ENCODE measurements around the gene GPR32. TPM values are rescaled to one million over a fixed set of nuclear protein-coding genes. Genes with fewer than 3 reads are reported as not detected.
"Not testable (repeated sequence)": the region's sequence is repeated elsewhere in the genome, so short reads cannot be mapped to it uniquely, and the experiment has no call there.

Gene GPR32
- total RNA-seq, 1 donor: not detected

DNA sequence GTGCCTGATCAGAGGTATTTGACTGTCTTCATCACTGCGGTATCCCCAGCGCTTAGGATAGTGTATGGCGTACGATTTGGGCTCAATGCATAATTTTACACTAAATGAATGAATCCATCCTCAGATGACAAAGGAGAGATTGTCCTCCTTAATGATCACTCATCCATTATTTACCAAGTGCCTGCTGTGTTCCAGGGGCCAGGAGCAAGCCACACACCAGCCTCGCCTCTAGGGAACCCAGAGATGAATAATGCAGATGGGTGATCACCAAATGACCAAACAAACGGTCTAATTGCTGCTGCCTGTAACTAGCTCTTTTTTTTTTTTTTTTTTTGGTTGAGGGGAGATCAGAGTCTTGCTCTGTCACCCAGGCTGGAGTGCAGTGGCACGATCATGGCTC is 5.9 kb upstream of the GPR32 start:
- H3K79me2 ChIP-seq (ENCODE audit: insufficient read depth, low read length): no peaks in the 10 kb centered on the region
- H3K4me2 ChIP-seq (ENCODE audit: insufficient read depth, low read length): no peak overlapping the region
- H3K4me3 ChIP-seq (ENCODE audit: insufficient read depth, low read length): no peak overlapping the region
- DNase-seq (ENCODE audit: insufficient read length, low spot score, missing footprints): no peak
- no peaks in the 10 kb centered on the region for H4K20me1 ChIP-seq (ENCODE audit: insufficient read depth, low read length)
- H3K9me3 ChIP-seq (ENCODE audit: low read depth, low read length): no peaks in the 10 kb centered on the region
- H3K4me1 ChIP-seq (ENCODE audit: insufficient read depth, low read length): no peaks in the 10 kb centered on the region
- TF ChIP-seq, protein P1, sequence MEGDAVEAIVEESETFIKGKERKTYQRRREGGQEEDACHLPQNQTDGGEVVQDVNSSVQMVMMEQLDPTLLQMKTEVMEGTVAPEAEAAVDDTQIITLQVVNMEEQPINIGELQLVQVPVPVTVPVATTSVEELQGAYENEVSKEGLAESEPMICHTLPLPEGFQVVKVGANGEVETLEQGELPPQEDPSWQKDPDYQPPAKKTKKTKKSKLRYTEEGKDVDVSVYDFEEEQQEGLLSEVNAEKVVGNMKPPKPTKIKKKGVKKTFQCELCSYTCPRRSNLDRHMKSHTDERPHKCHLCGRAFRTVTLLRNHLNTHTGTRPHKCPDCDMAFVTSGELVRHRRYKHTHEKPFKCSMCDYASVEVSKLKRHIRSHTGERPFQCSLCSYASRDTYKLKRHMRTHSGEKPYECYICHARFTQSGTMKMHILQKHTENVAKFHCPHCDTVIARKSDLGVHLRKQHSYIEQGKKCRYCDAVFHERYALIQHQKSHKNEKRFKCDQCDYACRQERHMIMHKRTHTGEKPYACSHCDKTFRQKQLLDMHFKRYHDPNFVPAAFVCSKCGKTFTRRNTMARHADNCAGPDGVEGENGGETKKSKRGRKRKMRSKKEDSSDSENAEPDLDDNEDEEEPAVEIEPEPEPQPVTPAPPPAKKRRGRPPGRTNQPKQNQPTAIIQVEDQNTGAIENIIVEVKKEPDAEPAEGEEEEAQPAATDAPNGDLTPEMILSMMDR (IDR thresholded peaks at IDR 0.05; ENCODE audit: extremely low read depth, low read depth, low read length): no peak
- H2AFZ ChIP-seq (ENCODE audit: low read length): no peak overlapping the region
- no peaks in the 10 kb centered on the region for H3K36me3 ChIP-seq (ENCODE audit: insufficient read depth, low read length)
- no peaks in the 10 kb centered on the region for H3K27me3 ChIP-seq (ENCODE audit: insufficient read depth, low read length)
- no peak overlapping the region for H3K27ac ChIP-seq (ENCODE audit: low read depth, low read length)

DNA sequence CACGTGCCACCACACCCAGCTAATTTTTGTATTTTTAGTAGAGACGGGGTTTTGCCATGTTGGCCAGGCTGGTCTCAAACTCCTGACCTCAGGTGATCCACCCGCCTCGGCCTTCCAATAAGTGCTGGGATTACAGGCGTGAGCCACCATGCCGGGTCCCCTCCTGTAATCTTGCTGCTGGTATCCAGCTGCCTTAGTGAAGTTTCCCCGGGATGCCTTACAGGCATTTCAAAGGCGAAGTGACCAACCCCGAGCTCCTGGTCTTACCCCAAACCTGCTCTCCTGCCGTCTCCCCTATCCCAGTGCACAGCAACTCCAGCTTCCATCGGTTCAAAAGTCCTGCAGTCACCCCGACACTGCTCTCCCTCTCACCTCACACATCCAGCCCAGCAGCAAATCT is 3.5 kb upstream of the GPR32 start:
- H3K27me3 ChIP-seq (ENCODE audit: insufficient read depth, low read length); H2AFZ ChIP-seq (ENCODE audit: low read length); H4K20me1 ChIP-seq (ENCODE audit: insufficient read depth, low read length); H3K4me3 ChIP-seq (ENCODE audit: insufficient read depth, low read length); H3K79me2 ChIP-seq (ENCODE audit: insufficient read depth, low read length); H3K4me1 ChIP-seq (ENCODE audit: insufficient read depth, low read length); H3K4me2 ChIP-seq (ENCODE audit: insufficient read depth, low read length); H3K9me3 ChIP-seq (ENCODE audit: low read depth, low read length); H3K36me3 ChIP-seq (ENCODE audit: insufficient read depth, low read length); DNase-seq (ENCODE audit: insufficient read length, low spot score, missing footprints); H3K27ac ChIP-seq (ENCODE audit: low read depth, low read length): not testable (repeated sequence)

DNA sequence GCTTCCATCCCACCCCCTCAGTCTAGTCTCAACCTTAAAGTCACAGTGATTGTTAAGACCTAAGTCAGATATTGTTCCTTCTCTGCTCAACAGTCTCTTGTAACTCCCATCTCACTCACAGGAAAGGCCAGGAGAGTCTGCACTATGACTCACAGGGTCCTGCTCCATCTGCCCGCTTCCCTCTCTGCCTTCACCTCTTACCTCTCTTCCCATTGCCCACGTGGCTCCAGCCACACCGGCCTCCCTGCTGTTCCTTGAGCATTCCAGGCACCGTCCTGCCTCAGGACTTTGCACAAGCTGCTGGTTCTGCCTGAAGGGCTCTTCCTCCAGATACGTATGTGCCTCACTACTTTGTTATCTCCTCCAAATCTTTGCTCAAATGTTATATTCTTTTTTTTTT is 3.0 kb upstream of the GPR32 start:
- not testable (repeated sequence) for H2AFZ ChIP-seq (ENCODE audit: low read length); H3K4me3 ChIP-seq (ENCODE audit: insufficient read depth, low read length); H3K4me2 ChIP-seq (ENCODE audit: insufficient read depth, low read length); H3K27ac ChIP-seq (ENCODE audit: low read depth, low read length); H3K27me3 ChIP-seq (ENCODE audit: insufficient read depth, low read length); H3K4me1 ChIP-seq (ENCODE audit: insufficient read depth, low read length); DNase-seq (ENCODE audit: insufficient read length, low spot score, missing footprints); H3K79me2 ChIP-seq (ENCODE audit: insufficient read depth, low read length); H4K20me1 ChIP-seq (ENCODE audit: insufficient read depth, low read length); H3K36me3 ChIP-seq (ENCODE audit: insufficient read depth, low read length); H3K9me3 ChIP-seq (ENCODE audit: low read depth, low read length)

DNA sequence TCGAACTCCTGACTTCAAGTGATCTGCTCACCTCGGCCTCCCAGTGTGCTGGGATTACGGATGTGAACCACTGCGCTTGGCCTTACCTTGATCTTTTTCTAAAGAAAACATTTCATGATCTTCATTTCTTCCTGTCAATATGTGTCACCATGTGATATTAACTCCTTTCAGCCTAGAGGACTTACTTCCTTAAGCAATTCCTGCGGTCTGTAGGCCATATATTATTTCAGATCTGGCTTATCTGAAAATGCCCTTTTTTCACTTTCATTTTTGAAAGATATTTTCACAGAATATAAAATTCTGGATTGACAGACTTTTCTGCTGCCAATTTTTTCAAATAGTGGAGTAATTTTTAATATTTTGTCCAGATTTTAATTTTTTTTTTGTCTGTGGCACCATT is 2.0 kb upstream of the GPR32 start:
- no peak overlapping the region for H3K4me2 ChIP-seq (ENCODE audit: insufficient read depth, low read length)

DNA sequence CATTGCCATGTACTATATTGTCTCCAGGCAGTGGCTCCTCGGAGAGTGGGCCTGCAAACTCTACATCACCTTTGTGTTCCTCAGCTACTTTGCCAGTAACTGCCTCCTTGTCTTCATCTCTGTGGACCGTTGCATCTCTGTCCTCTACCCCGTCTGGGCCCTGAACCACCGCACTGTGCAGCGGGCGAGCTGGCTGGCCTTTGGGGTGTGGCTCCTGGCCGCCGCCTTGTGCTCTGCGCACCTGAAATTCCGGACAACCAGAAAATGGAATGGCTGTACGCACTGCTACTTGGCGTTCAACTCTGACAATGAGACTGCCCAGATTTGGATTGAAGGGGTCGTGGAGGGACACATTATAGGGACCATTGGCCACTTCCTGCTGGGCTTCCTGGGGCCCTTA is 624 bp downstream of the GPR32 start:
- Histone ChIP-seq H3K36me3 (ENCODE audit: insufficient read depth, low read length) (no peaks in the 10 kb centered on the region), H3K9me3 (ENCODE audit: low read depth, low read length) (no peaks in the 10 kb centered on the region), H4K20me1 (ENCODE audit: insufficient read depth, low read length) (no peaks in the 10 kb centered on the region), H3K4me2 (ENCODE audit: insufficient read depth, low read length) (no peak overlapping the region), H3K27me3 (ENCODE audit: insufficient read depth, low read length) (no peaks in the 10 kb centered on the region), H2AFZ (ENCODE audit: low read length) (no peak overlapping the region), H3K27ac (ENCODE audit: low read depth, low read length) (no peak overlapping the region), H3K4me3 (ENCODE audit: insufficient read depth, low read length) (no peak overlapping the region), H3K4me1 (ENCODE audit: insufficient read depth, low read length) (no peaks in the 10 kb centered on the region), H3K79me2 (ENCODE audit: insufficient read depth, low read length) (no peaks in the 10 kb centered on the region)
- TF ChIP-seq, protein P1 (IDR thresholded peaks at IDR 0.05; ENCODE audit: extremely low read depth, low read depth, low read length): no peak
- no peak for DNase-seq (ENCODE audit: insufficient read length, low spot score, missing footprints)

More for the DNA sequence above, 2.0 kb upstream of the GPR32 start:
- H3K27ac ChIP-seq (ENCODE audit: low read depth, low read length): no peak overlapping the region
- no peak overlapping the region for H2AFZ ChIP-seq (ENCODE audit: low read length)
- H4K20me1 ChIP-seq (ENCODE audit: insufficient read depth, low read length): no peaks in the 10 kb centered on the region
- no peaks in the 10 kb centered on the region for H3K79me2 ChIP-seq (ENCODE audit: insufficient read depth, low read length)
- no peak overlapping the region for H3K4me3 ChIP-seq (ENCODE audit: insufficient read depth, low read length)
- TF ChIP-seq, protein P1 (IDR thresholded peaks at IDR 0.05; ENCODE audit: extremely low read depth, low read depth, low read length): no peak
- no peaks in the 10 kb centered on the region for H3K36me3 ChIP-seq (ENCODE audit: insufficient read depth, low read length)
- no peak for DNase-seq (ENCODE audit: insufficient read length, low spot score, missing footprints)
- H3K27me3 ChIP-seq (ENCODE audit: insufficient read depth, low read length): no peaks in the 10 kb centered on the region
- no peaks in the 10 kb centered on the region for H3K4me1 ChIP-seq (ENCODE audit: insufficient read depth, low read length)
- no peaks in the 10 kb centered on the region for H3K9me3 ChIP-seq (ENCODE audit: low read depth, low read length)
